Activated gamma-delta T cell treated with anti-CD3 and anti-CD28 coated beads, Interleukin-2, amount 50 U/mL, for 16 hours (primary cell): ENCODE results near the gene MYH16.
"Not testable (repeated sequence)": the region's sequence is repeated elsewhere in the genome, so short reads cannot be mapped to it uniquely, and the experiment has no call there.

Source experiments
- DNase-seq: peaks from one replicate; pipeline ENCODE4 v3.0.0-alpha.2; 2020; ENCODE audit warnings: low read depth

MYH16 gene

GRCh38 chr7:99305473-99306260 lies 33.0 kb downstream of the MYH16 start:
- DNase-seq, result no peak

GRCh38 chr7:99308461-99309074 lies 35.9 kb downstream of the MYH16 start:
- no peak for DNase-seq

DNA sequence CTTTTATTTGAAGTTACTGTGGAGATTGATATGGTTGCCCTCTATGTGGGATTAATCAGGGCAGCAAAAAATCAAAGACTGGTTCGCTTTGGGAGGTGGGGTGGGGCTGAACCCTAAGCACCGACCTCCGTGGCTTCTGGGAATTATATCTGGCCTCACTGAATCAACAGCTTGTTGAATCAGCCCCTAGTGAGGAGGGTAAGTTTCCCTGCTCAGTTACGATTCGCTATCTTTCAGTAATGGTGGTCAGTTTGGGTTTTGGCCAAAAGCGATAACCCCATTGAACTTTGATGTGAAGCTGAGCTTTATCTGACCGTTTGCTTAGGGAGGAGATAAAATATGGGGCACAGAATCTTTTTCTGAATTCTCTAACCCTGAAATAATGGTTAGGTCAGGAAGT lies 36.5 kb downstream of the MYH16 start:
- no peak for DNase-seq

GRCh38 chr7:99310004-99310403 lies 37.4 kb downstream of the MYH16 start:
- no peak for DNase-seq

DNA sequence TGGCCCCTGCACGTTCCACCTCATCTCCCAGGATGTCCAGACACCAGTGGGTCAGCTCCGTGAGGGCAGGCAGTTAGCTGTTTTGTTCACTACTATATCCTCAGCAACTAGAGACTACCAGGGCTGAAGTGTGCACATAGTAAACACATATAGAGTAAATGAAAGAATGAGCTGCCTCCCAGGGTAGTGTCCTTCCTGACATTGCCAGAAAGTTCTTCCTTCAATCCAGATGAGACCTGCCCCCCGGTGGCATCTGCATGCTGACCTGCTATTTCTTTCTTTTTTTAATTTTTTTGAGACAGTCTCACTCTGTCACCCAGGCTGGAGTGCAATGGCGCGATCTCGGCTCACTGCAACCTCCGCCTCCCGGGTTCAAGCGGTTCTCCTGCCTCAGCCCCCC lies 39.1 kb downstream of the MYH16 start:
- no peak for DNase-seq

- peak; percentile 62 for DNase-seq
Observed at GRCh38 chr7:99312316-99313203, 39.9 kb downstream of the MYH16 start.

- no peak for DNase-seq
Observed at GRCh38 chr7:99313204-99313573, 40.5 kb downstream of the MYH16 start.

DNA sequence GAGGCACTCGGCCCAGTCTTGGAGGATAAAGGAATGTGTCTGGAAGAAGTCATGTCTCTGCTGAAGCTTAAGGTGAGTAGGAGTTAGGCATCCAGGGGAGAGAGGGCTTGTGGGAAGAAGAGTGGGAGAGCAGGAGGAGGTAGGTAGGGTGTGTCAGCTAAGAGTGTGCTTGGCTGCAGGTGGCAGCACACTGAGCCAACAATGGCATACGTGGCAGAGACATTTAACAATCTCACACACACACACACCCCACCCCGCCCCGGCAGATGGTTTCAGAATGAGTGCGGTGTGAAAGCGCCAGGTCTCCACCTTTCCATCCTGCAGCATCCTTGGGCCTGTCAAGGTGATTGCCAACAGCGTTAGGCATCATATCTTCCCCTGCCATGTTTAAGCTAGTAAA lies 41.9 kb downstream of the MYH16 start:
- DNase-seq, result no peak

- DNase-seq, result no peak
Observed at GRCh38 chr7:99320371-99320770, 47.7 kb downstream of the MYH16 start.

DNA sequence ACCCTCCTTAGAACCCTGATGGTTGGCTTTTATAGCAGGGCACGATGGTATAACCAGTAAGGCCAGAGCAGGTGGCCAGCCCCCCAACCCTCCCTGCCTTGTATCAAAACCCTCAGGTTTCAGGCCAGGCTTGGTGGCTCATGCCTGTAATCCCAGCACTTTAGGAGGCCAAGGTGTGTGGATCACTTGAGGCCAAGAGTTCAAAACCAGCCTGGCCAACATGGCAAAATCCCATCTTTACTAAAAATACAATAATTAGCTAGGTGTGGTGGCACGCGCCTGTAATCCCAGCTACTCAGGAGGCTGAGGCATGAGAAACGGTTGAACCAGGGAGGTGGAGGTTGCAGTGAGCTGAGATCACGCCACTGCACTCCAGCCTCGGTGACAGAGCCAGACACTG lies 50.0 kb downstream of the MYH16 start:
- DNase-seq, result not testable (repeated sequence)

- no peak for DNase-seq
Observed at GRCh38 chr7:99324559-99324958, 51.9 kb downstream of the MYH16 start.

DNA sequence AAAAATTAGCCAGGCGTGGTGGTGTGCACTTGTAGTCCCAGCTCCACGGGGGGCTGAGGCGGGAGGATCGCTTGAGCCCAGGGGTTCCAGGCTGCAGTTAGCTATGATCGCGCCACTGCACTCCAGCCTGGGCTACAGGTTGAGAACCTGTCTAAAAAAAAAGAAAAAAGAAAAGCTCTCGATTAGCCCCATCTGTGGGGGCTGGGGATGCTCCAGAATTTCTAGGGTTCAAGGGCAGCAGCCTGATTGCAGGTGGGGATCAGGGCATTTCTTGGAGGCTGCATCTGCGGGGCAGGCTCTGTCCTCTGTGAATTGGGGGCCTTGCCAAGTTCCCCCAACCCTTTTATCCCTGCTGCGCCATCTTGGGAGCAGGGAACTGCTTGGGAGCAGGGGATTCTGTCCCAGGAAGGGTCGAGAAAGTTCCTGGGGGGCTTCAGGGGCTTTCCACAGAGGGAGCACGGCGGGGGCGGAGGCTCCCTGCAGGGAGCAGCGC lies 52.4 kb downstream of the MYH16 start:
- DNase-seq, result no peak

DNA sequence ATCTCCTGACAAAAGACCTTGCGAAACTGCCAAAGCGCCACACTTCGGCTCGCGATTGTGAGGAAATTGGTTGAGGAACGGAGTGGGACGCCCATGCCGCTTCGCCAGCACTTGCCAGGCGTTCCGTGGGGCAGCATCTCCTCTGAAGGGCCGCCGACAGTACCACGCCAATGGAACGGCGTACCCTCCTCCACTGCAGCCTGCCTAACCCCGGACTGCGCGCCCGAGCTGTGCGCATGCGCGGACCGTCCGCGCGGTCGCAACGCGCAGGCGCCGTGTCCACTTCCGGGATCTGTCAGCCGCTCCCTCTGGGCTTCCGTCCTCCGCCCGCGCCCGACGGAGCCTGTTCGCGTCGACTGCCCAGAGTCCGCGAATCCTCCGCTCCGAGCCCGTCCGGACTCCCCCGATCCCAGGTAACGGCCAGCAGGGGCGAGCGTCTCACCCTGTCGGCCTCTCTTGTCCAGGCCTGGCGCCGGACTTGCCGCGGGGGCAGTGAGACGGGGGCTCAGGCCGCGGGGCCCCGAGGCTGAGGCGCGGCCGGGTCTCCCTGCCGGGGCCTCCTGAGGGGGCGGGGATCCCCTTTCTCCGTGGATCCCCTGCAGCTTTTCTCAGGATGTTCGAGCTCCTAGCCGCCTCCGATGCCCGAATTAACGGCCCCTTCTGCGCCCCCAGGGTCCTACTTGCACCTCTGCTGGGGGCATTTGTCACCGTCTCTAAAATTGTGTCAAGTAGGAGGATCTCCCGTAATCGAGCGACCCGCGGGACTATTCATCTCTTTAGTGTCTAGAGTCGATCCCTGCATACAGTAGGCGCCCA lies 53.2 kb downstream of the MYH16 start, which contains the start of gene ARPC1A:
ARPC1A (plus strand) TSS at position 307 of the 816 bp plus-strand sequence. CDS start 7,456 bp downstream, outside the sequence.
- peak; percentile 85 for DNase-seq

DNA sequence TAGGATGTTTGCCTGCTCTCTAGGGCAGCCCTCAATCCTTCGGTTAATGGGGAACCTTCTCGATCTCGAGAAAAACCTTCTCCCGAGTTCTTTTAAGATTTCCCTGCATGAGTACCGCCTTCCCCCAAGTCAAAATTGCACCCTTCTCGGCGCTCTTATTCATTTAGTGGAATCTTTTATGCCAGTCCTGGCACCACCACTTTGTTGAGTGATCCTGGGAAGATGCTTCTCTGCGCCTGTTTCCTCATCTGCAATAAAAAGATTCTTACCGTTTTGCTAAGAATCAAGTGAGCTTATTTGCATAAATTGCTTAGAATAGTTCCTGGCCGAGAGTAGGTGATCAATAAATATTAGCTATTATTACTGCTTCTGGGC lies 53.8 kb downstream of the MYH16 start:
- no peak for DNase-seq

DNA sequence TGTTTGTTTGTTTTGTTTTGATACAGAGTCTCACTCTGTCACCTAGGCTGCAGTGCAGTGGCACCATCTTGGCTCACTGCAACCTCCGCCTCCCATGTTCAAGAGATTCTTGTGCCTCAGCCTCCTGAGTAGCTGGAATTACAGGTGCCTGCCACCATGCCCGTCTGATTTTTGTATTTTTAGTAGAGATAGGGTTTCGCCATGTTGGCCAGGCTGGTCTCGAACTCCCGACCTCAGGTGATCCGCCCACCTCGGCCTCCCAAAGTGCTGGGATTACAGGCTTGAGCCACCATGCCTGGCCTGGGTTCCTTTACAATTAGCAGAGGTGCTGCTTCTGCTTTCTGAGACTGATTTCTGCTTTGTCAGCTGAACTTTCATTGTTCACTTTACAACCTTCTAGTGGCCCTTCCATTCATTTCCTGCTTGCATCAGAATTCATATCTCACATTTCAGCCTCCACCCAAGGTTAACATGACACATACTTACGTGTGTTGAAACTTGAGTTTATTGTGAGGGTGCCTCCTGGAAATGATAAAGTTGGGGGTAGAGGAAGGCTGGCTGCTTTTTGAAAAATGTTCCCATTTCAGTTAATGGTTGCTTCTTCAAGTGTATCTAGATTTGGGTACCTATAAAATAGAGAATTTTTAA lies 57.8 kb downstream of the MYH16 start:
- DNase-seq, result not testable (repeated sequence)

DNA sequence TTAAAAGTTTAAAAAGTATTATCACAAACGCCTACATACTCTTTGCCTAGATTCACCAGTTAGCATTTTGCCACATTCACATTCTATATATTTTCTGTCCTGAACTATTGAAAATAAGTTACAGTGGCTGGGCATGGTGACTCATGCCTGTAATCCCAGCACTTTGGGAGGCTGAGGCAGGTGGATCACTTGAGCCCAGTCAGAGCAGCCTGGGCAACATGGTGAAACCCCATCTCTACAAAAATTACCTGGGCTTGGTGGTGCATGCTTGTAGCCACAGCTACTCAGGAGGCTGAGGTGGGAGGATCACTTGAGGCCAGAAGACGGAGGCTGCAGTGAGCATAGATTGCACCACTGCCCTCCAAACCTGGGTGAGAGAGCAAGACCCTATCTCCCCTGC lies 58.4 kb downstream of the MYH16 start:
- DNase-seq, result no peak

GRCh38 chr7:99339595-99339994 lies 67.0 kb downstream of the MYH16 start:
- DNase-seq, result no peak

DNA sequence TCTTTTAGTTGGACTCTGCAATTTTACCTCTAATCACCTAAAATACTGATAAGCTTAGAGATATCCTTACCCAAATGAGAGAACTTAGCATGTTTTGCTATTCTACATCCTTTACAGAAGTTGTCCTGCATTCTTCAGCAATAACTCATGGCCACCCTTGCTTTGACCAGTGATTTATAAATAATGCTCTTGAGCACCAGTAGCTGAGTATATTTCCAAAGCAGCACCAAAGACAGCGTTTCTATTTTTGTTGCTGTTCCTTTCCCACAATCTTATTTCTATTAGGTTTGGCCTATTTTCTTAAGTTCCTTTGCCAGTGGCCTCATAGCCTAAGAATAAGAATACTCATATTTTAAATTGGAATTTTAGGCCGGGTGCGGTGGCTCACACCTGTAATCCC lies 68.0 kb downstream of the MYH16 start:
- DNase-seq, result no peak

- no peak for DNase-seq
Observed at GRCh38 chr7:99344061-99344647, 71.5 kb downstream of the MYH16 start.

- not testable (repeated sequence) for DNase-seq
Observed at GRCh38 chr7:99350641-99351040, 78.0 kb downstream of the MYH16 start.

DNA sequence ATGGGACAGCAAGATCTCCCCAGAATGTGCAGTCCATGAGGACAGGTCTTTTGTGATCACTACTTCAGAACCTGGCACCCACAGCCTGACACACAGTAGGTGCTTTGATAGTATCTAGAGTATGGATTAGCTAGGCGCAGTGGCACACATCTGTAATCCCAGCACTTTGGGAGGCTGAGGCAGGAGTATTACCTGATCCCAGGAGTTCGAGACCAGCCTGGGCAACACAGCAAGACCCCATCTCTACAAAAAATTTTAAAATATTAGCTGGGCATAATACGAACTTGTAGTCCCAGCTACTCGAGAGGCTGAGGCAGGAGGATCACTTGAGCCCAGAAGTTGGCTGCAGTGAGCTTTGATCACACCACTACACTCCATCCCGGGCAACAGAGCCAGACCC lies 79.6 kb downstream of the MYH16 start:
- DNase-seq, result no peak
